CD4-positive, alpha-beta T cell treated with Interleukin-15 for 4 hours (primary cell): Measurements from ENCODE around the gene WNK3.
A peak's percentile ranks its signal among the peaks of the same experiment; 100 is the strongest.

Experiments
- DNase-seq: peaks from one replicate; pipeline ENCODE4 v3.0.0-alpha.2; 2020; ENCODE audit warnings: low spot score

The WNK3 gene

GRCh38 chrX:54238588-54238987 lies 119.3 kb downstream of the WNK3 start:
- DNase-seq: no peak

GRCh38 chrX:54237014-54237413 lies 120.8 kb downstream of the WNK3 start:
- DNase-seq: no peak

- no peak for DNase-seq
Observed at GRCh38 chrX:54230435-54231148, 127.3 kb downstream of the WNK3 start.

- DNase-seq: no peak
Observed at GRCh38 chrX:54223581-54223980, 134.3 kb downstream of the WNK3 start.

GRCh38 chrX:54213603-54214002 lies 144.2 kb downstream of the WNK3 start:
- no peak for DNase-seq

- no peak for DNase-seq
Observed at GRCh38 chrX:54208531-54208930, 149.3 kb downstream of the WNK3 start.

- no peak for DNase-seq
Observed at GRCh38 chrX:54198262-54198661, 159.6 kb downstream of the WNK3 start.

- DNase-seq: no peak
Observed at GRCh38 chrX:54194982-54195588, 162.8 kb downstream of the WNK3 start.

GRCh38 chrX:54193085-54193821 lies 164.6 kb downstream of the WNK3 start:
- no peak for DNase-seq

- no peak for DNase-seq
Observed at GRCh38 chrX:54184474-54184873, 173.4 kb downstream of the WNK3 start.

GRCh38 chrX:54182864-54183613 lies 174.8 kb downstream of the WNK3 start, which contains the start of gene FAM120C:
FAM120C (minus strand) TSS chrX:54183254; CDS start chrX:54183198, 56 bp downstream.
- DNase-seq: peak; percentile 60

GRCh38 chrX:54182194-54182863 lies 175.5 kb downstream of the WNK3 start:
- peak; percentile 61 for DNase-seq

GRCh38 chrX:54181202-54181953 lies 176.5 kb downstream of the WNK3 start:
- no peak for DNase-seq

- no peak for DNase-seq
Observed at GRCh38 chrX:54180403-54180802, 177.4 kb downstream of the WNK3 start.

- no peak for DNase-seq
Observed at GRCh38 chrX:54178100-54178940, 179.5 kb downstream of the WNK3 start.

- DNase-seq: no peak
Observed at GRCh38 chrX:54177306-54177705, 180.5 kb downstream of the WNK3 start.

- DNase-seq: no peak
Observed at GRCh38 chrX:54173791-54174190, 184.1 kb downstream of the WNK3 start.

GRCh38 chrX:54172455-54172854 lies 185.4 kb downstream of the WNK3 start:
- DNase-seq: no peak

- DNase-seq: no peak
Observed at GRCh38 chrX:54171527-54172250, 186.2 kb downstream of the WNK3 start.
